Glomerular visceral epithelial cell (primary cell): ENCODE results near the gene VRK1.
"Not testable (repeated sequence)": the region's sequence is repeated elsewhere in the genome, so short reads cannot be mapped to it uniquely, and the experiment has no call there.

Source experiments
- DNase-seq: peaks from one replicate; pipeline ENCODE4 v3.0.0-alpha.2; 2016; ENCODE audit errors: extremely low spot score

The VRK1 gene

DNA sequence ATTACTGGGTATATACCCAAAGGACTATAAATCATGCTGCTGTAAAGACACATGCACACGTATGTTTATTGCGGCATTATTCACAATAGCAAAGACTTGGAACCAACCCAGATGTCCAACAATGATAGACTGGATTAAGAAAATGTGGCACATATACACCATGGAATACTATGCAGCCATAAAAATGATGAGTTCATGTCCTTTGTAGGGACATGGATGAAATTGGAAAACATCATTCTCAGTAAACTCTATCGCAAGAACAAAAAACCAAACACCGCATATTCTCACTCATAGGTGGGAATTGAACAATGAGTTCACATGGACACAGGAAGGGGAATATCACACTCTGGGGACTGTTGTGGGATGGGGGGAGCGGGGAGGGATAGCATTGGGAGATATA is 86.8 kb downstream of the VRK1 start:
- DNase-seq, result not testable (repeated sequence)

- DNase-seq, result no peak
Observed at GRCh38 chr14:96888158-96888557, 91.0 kb downstream of the VRK1 start.

- DNase-seq, result peak; percentile 2
Observed at GRCh38 chr14:96888593-96888992, 91.4 kb downstream of the VRK1 start.

DNA sequence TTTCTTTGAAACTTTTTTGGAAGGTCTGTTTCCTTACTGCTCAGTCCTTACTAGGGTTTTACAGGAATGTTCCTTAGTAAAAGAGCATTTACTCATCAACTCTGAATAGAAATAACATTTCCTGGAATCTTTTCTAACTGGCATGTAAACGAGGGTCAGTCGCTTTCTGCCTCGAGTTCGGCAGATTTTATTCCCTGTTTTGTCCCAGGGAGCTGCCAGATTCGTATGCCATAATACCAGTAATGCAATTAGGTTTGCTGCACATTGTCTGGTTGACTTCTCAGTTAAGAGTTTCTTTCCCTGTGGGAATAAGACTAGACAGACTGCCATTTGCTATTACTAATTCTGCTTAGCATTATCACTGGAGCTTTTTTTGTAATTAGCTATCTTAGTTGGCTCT is 91.9 kb downstream of the VRK1 start:
- no peak for DNase-seq

GRCh38 chr14:96893966-96894622 is 96.9 kb downstream of the VRK1 start:
- DNase-seq, result no peak

- peak; percentile 2 for DNase-seq
Observed at GRCh38 chr14:96894966-96895365, 97.8 kb downstream of the VRK1 start.

- no peak for DNase-seq
Observed at GRCh38 chr14:96895658-96896271, 98.6 kb downstream of the VRK1 start.

GRCh38 chr14:96897184-96897583 is 100.0 kb downstream of the VRK1 start:
- no peak for DNase-seq

DNA sequence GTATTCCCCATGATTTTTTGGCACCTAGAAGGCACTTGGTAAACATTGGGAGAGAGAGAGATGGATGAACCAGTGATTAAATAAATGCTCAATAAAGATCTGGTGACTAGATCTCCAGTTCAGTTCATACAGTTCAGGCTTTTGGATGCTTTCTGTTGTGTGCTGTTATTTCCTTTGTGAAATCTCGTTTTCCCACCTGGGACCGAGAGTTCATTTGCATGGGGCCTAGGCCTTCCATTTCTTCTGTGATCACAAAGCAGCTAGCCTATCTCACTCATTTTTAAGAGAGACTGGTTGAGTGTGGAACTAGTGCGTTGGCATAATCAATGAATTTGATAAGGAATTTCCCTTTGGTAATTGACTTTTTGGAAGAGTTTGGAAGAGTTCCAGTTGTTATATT is 104.0 kb downstream of the VRK1 start:
- DNase-seq, result no peak

GRCh38 chr14:96902004-96902403 is 104.8 kb downstream of the VRK1 start:
- DNase-seq, result no peak

- no peak for DNase-seq
Observed at GRCh38 chr14:96903444-96904023, 106.4 kb downstream of the VRK1 start.

- no peak for DNase-seq
Observed at GRCh38 chr14:96904201-96904600, 107.0 kb downstream of the VRK1 start.

DNA sequence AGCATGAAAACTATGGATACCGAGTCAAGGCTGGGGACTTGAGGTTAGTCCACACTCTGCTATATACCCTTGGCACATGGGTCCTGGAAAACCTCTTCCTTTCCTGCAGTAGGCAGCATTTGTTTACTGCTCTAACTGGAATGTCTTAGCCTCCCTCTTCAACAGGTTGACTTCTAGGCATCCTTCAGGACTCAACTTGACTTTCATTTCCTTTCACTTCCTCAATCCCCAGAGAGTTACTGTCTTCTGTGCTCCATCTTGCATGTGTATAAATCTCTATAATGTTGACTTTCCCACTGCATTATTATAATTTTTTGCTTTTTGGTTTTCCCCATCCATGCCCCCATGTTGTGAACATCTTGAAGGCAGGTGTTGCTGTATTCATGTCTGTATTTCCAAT is 107.9 kb downstream of the VRK1 start:
- no peak for DNase-seq

DNA sequence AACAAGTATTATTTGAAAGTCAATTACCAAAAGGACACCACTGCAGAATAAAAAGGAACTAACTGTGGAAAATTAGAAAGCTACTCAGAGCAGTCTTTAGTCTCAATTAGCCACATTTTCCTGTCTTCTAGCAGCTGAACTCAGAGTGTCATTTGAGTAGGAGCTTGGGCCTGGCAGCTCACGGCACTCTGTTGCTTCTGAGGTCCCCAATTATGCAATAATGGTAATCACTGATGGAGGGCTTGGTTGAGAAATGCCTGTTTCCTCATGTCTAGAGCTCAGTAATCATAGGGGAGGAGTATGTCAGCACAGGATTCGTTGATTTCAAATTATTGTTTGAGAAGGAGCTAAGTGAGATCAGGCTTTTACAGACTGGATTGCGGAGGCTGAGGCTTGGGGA is 108.6 kb downstream of the VRK1 start:
- DNase-seq, result no peak

DNA sequence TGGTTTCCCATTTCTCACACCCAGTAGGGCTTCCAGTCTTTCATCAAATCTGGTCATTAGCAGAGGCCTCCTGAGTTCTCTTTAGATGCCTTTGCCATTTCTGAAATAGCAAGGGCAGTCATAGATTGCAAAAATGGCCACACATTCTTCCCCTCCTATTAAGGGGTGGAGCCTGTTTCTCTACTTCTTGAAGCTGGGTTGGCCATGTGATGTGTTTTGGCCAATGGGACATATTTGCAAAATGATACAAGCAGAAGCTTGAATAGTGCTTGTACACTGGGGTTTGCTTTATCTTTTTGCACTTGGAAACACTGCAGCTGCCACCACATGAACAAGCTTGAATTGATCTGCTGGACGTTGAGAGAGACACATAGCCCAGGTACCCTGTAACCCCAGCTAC is 109.3 kb downstream of the VRK1 start:
- no peak for DNase-seq

GRCh38 chr14:96909841-96910364 is 112.7 kb downstream of the VRK1 start:
- DNase-seq, result no peak

- no peak for DNase-seq
Observed at GRCh38 chr14:96911499-96912149, 114.4 kb downstream of the VRK1 start.

GRCh38 chr14:96914571-96915128 is 117.5 kb downstream of the VRK1 start:
- no peak for DNase-seq

- no peak for DNase-seq
Observed at GRCh38 chr14:96915478-96915877, 118.3 kb downstream of the VRK1 start.

GRCh38 chr14:96916751-96917150 is 119.6 kb downstream of the VRK1 start:
- DNase-seq, result no peak

- no peak for DNase-seq
Observed at GRCh38 chr14:96917442-96917963, 120.3 kb downstream of the VRK1 start.

DNA sequence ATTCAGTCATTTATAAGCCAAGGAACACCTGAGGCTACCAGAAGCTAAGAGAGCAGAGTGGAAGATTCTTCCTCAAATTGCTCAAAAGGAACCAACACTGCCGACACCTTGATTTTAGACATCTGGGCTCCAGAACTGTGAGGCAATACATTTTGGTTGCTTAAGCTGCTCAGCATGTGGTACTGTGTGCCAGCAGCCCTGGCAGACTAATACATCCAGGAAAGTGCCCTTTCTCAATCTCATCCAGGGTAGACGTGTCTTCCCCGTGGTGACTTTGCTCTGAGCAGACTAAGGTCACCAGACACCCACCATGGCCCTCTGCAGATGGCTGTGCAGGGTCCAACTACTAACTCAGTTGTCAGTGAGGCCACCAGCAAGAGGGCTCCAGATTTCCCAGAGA is 122.8 kb downstream of the VRK1 start:
- DNase-seq, result no peak
